GM21360 (cell line): Measurements from ENCODE around the gene TANC1.
A peak's percentile ranks its signal among the peaks of the same experiment; 100 is the strongest.

Experiments
- ATAC-seq: cut with Tn5 transposase; IDR thresholded peaks from one replicate; pipeline ENCODE4 v1.9.1; 2021; ENCODE audit warnings: mild to moderate bottlenecking, moderate library complexity; ENCODE audit not compliant: unreplicated experiment

The TANC1 gene

DNA sequence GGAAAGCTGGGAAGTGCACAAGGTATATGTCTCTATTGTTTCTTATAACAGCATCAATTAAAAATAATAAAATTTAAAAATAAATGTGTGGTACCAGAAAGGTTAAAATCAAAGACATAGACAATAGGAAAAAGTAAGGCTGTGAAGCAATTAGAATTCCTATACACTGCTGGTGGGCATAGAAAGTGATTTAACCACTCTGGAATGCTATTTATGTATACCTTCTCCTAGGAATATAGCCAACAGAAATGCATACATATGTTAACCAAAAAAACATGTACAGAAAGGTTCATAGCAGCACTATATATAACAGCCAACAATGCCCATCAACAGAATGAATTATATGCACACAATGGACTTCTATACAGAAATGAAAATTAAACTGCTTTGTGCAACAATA is 275.1 kb downstream of the TANC1 start:
- ATAC-seq = no peak

DNA sequence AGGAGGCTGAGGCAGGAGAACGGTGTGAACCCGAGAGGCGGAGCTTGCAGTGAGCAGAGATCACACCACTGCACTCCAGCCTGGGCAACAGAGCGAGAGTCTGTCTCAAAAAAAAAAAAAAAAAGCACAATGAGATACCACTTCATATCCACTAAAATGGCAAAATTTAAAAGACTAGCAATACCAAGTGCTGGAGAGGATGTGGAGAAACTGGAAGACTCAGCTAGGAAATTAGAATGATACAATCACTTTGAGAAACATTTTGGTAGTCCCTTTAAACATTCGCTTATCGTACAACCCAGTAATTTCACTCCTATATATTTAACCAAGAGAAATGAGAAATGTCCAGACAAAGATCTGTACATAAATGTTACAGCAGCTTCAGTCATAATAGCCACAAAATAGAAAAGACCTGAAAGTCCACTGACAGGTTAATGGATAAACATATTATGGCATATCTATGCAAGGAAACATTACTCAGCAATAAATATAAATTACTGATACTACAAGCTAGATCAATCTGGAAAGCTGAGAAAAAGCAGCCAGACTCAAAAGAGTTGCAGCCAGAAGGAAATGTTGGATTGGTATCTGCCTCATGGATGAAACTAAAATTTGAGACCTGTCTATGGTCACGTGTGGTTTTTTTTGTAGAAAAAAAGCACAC is 278.0 kb downstream of the TANC1 start:
- no peak for ATAC-seq

DNA sequence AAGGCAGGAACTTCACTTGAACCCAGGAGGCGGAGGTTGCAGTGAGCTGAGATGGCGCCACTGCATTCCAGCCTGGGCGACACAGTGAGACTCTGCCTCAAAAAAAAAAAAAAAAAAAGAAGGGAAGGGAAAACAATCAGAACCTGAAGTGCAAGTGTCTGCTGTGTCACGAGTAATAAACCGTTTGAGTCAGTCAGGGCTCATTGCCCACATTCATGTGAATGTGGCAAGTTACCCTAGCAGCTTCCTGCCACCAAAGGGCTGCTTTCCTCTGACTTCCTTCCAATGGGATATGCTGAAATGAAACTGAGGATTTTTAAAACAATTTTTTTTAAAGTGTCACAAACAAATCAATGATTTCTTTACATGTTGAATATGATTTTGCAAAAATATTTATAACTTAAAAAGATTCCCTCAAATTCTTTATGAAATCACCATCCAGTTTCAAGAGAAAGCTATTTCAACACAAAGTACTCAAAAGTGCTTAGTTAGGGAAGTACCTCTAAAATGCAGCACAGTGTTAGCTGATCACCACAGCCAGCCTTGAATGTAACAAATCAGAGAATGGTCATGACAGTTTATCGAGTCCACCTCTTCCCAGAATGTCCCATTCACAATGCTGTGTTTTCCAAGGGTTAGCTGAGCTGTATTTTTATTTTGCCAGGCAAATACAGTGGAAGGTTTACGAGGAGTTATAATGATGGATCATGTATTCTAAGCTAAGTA is 281.7 kb downstream of the TANC1 start:
- peak; percentile 60 for ATAC-seq

DNA sequence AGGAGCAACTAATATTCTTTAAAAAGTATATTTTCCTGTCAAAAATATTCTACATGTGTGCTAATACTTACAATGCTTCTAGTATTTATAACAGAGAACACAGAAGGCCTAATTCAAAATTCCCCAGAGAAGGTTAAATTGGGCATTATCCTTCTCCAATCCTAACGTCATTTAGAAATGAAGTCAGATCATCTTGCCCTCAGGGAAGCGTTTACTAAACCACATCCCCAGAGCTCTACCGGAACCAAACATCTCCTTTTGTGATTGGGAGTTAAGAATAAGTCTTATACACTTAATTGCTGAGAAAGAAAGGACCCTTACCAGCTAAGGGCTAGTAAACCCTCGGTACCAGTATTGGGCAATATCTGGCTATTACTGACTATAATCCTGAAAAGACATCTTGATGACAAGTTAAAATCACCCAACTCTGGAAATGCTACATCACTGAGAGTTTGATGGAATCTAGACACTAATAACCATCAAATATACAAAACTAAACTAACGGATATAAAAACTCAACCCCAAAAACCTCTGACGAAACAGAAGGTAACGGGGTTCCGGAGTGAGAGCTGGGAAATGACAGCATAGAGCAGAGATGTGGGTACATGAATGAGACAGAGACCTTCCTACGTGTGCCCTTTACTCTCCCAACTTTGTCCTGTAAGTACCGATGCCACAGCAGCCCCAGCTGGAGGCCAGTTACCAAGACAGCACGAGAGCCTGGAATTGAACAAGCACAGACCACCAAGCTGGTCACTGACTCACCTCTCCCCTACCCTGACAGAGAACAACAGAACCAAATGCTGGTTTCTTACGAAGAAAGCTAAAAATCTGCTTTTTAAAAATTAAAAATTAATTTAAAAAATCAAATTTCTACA is 283.1 kb downstream of the TANC1 start:
- no peak for ATAC-seq

DNA sequence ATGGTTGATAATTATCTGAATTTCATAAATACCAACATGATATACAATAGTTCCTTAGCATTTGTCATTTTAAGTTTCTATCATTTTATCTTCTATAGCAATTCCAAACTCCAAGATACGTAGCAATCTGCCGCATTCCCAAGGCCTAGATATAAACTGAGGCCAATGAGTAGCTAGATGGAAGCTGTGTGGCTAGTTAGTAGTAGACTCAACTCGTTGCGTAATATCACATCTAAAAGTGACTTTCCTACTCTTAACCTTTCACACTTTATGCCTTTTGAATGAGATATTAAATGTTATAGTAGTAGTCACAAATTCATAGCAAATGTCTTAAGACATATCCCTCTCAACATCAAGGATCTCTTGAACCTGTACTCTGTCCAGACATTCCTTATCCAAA is 284.5 kb downstream of the TANC1 start:
- ATAC-seq = no peak

DNA sequence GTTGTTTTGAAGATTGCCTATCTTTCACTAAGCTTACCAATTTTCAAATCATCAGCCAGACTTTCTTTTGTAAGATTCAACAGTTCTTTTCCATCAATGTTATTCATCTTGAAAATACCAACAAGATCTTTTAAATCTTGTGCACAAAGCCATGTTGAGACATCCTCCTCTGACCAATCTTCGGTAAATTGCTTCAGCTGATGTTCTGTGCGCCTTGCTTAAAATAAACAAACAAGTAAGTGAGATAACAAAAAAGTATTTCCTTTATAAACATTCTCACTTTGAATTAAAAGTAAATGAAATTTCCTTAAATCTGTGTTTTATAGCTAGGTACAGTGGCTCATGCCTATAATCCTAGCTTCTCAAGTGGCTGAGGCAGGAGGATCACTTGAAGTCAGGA is 287.7 kb downstream of the TANC1 start:
- no peak for ATAC-seq

DNA sequence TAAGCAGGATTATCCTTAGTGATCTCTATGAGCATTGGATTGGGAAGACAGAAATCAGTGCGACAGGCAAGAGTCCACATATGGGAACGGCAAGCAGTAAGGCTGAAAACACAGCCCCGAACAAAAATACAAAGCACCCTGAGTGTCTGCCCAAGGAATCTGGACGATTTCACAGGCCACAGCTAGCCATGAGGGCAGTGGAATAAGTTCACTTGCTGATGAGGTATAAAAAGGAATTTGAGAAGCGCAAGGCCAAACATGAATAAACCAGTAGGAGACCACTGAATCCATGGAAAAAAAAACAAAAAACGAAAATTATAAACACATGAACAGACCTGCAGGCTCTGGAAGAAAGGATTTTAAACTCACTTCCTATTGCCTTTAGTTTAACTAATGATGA is 293.8 kb downstream of the TANC1 start:
- no peak for ATAC-seq

DNA sequence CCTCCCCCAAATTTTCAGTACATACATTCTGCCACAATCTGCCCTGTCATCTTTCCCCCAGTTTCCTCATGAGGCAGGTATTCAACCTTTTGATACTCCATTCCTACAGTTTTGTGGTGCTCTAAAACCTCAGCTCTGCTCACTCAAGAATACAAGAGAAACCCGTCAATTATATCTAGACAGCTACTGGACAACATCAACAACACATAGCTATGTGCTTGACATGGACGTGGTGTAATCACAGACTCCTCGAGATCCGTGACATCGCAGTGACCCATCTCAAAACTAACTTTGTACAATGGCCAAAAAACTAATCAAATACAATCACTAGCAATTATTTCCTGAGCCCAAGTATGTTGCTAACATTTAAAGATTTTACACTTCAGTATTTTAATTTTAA is 294.5 kb downstream of the TANC1 start:
- no peak for ATAC-seq

DNA sequence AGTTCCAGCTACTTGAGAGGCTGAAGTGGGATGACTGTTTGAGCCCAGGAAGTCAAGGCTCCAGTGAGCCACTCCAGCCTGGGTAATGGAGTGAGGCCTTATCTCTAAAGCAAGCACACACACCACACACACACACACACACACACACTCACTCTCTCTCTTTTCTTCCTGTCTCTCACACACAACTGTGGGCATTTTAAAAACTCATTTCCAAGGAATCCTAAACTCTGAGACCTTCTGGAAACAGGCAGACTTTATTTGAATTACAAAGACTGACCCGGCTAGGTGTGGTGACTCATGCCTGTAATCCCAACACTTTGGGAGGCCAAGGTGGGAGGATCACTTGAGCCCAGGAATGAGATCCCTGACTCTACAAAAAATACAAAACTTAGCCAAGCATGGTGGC is 296.7 kb downstream of the TANC1 start:
- no peak for ATAC-seq

DNA sequence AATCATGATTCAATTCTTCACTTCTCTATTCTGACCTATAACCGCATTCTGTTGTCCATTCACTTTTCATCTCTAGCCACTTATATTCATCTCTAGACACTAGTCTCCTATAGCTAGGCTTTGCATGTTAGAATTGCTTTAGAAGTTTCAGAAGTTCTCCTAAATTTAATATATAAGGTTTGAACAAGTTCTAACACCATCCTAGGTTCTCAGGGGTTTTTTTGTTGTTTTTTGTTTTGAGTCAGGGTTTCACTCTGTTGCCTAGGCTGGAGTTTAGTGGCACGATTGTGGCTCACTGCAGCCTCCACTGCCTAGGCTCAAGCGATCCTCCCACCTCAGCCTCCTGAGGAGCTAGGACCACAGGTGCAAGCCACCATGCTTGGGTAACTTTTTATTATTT is 298.1 kb downstream of the TANC1 start:
- no peak for ATAC-seq

DNA sequence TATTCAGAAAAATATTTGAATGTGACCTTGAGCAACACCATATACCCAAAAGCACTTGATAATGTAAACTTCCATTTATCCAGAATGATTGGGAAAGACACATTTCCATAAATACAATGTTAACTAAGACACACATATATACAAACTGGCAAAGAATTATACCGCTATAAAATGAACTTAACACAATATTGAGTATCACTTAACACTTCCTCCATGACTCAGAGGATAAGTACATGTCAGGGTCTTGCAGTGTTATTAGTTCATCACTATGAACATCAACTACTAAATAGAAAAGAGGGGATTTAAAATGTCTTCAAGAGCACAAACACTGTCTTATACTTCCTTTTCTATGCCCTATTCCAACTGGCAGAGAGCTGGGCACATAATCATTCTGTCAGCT is 299.5 kb downstream of the TANC1 start:
- ATAC-seq = no peak

DNA sequence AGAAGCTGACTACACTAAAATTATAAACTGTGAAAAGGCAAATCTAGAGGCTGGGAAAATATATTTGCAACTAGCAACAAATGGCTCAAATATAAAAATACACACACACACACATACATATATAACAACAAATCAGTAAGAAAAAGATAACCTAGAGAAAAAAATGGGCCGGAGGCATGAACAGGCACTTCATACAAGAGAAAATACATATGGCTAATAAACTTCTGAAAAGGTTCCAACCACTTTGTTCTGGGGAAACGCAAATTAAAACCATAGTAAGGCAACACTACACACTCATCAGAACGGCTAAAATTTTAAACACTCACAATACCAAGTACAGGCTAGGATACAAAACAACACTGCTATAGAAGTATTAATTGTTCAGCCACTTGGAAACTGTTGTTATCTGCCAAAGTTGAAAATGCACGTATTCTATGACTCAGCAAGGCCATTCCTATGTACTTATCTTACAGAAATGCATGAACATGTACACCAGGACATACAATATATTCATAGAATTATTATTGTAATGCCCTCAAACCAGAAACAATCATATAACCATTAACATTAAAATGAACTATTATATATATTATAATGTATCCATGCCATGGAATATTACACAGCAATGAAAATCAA is 302.4 kb downstream of the TANC1 start:
- no peak for ATAC-seq

DNA sequence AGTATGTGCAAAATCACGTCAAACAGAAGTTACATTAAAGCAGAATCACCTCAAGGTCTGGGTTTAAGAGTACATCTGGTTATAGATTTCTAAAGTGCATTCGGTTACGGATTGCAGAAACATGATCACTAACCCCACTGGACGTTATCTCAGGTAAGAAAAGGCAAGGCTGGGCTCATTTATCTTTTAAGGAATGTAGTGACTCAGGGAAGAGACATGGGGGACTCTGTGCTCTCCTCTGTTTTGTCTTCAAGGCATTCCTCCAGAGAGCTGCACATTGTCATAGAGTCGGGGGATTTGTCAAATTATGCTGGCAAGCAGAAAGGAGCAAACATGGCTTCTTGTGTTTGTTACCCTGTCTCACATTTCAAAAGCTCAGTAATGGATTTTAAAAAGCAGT is 303.7 kb downstream of the TANC1 start:
- no peak for ATAC-seq

DNA sequence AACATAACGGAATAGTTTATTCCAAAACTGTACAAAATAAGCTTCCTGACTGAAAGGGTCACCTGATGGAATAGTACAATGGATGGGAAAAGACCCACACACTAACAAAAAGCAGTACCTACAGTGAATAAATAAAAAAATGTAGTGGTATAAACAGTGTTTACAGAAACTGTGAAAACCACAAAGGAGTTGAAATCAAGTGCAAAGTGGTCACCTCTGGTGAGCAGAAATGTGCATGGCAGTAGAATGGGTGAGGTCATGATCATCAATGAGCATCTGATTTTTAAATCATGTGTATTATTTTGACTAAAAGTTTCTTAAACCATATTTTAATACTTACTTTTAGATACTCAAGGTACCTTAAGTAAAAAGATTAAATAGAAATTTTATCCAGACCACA is 306.7 kb downstream of the TANC1 start:
- no peak for ATAC-seq

DNA sequence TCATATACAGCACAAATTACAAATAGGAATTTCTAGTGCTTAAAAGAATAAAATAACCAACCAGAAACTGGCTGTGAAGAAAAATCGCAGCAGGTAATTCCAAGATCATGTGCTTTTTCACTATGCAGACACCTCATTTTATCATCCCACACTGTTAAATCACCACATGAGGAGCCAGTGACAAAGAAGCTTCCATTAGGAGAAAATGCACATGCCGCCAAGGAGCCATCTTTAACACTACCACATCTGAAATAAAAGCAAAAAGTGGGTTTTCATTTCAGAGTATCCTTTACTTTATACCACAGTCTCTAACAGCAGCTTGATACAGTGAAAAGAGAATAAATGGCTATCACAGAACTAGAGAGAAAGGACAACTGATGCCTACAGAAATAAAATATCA is 311.3 kb downstream of the TANC1 start:
- no peak for ATAC-seq

DNA sequence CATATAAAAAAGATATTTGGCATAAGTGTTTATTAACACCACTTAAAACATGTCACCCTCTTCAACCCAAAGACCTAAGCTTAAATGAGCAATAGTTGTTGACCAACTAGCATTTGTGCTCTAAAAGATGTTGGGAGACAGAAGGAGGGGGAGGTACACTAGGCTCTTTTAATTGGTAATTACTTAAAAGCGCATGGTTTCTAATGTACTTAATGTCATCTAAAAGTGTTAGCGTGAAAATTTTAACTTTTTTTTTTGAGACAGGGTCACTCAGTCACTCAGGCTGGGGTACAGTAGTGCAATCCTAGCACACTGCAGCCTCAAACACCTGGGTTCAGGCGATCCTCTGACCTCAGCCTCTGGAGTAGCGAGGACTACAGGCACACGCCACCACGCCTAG is 312.6 kb downstream of the TANC1 start:
- no peak for ATAC-seq
